HG02870 (cell line): ENCODE data around the gene CES2.

Experiments
- ATAC-seq: cut with Tn5 transposase; IDR thresholded peaks from one replicate; pipeline ENCODE4 v1.9.1; 2021; ENCODE audit warnings: mild to moderate bottlenecking, moderate library complexity; ENCODE audit not compliant: unreplicated experiment

The CES2 gene

GRCh38 chr16:66918355-66918754, 17.0 kb upstream of the CES2 start:
- no peak for ATAC-seq

- no peak for ATAC-seq
Measured at GRCh38 chr16:66918803-66919568, 16.3 kb upstream of the CES2 start, which contains the start of gene CDH16. CDH16 (minus strand) TSS chr16:66918885; CDS start chr16:66918065, 820 bp downstream.

GRCh38 chr16:66919569-66920298, 15.6 kb upstream of the CES2 start:
- ATAC-seq = no peak

GRCh38 chr16:66920299-66920590, 15.1 kb upstream of the CES2 start:
- ATAC-seq = no peak

- ATAC-seq = no peak
Measured at GRCh38 chr16:66920924-66921680, 14.2 kb upstream of the CES2 start.

- no peak for ATAC-seq
Measured at GRCh38 chr16:66921729-66922450, 13.4 kb upstream of the CES2 start.

GRCh38 chr16:66923247-66923731, 12.0 kb upstream of the CES2 start:
- no peak for ATAC-seq

- no peak for ATAC-seq
Measured at GRCh38 chr16:66923866-66924265, 11.4 kb upstream of the CES2 start.

- ATAC-seq = no peak
Measured at GRCh38 chr16:66924527-66925321, 10.6 kb upstream of the CES2 start.

- no peak for ATAC-seq
Measured at GRCh38 chr16:66925322-66925840, 9.9 kb upstream of the CES2 start, which contains the start of gene RRAD. RRAD (minus strand) TSS chr16:66925535; CDS start chr16:66925179, 356 bp downstream.

- no peak for ATAC-seq
Measured at GRCh38 chr16:66926171-66926947, 9.0 kb upstream of the CES2 start.

GRCh38 chr16:66926961-66927436, 8.3 kb upstream of the CES2 start:
- no peak for ATAC-seq

GRCh38 chr16:66927918-66928649, 7.2 kb upstream of the CES2 start:
- ATAC-seq = no peak

- ATAC-seq = no peak
Measured at GRCh38 chr16:66928702-66929388, 6.5 kb upstream of the CES2 start.

GRCh38 chr16:66930189-66930588, 5.1 kb upstream of the CES2 start:
- ATAC-seq = no peak

- no peak for ATAC-seq
Measured at GRCh38 chr16:66931665-66932064, 3.7 kb upstream of the CES2 start.

- ATAC-seq = no peak
Measured at GRCh38 chr16:66932076-66932475, 3.2 kb upstream of the CES2 start.

- peak; percentile 14 for ATAC-seq
Measured at GRCh38 chr16:66933776-66934137, 1.6 kb upstream of the CES2 start.
